RWPE2 (cell line): ENCODE data around the gene CPNE6.

Source experiments
- ATAC-seq: fragments of 200-7000 bp; cut with Tn5 transposase; 3 replicates; pipeline ENCODE4 v1.9.1; 2021; ENCODE audit warnings: low read depth
- DNase-seq: peaks from one replicate; pipeline ENCODE4 v3.0.0-alpha.2; 2020; ENCODE audit warnings: low spot score
- H3K27ac ChIP-seq: fragments of 450-650 bp; 2 replicates; pipeline ENCODE4 v1.5.1; 2017; ENCODE audit warnings: mild to moderate bottlenecking; ENCODE audit not compliant: poor library complexity, severe bottlenecking
- H3K27me3 ChIP-seq: fragments of 250-450 bp; sonication (Bioruptor Pico); 2 replicates; pipeline ENCODE4 v1.5.1; 2021; ENCODE audit warnings: mild to moderate bottlenecking, moderate library complexity; ENCODE audit not compliant: insufficient read depth, poor library complexity, severe bottlenecking
- H3K36me3 ChIP-seq: fragments of 250-450 bp; sonication (Bioruptor Pico); 2 replicates; pipeline ENCODE4 v1.5.1; 2020; ENCODE audit warnings: low read depth, mild to moderate bottlenecking, moderate library complexity
- H3K4me1 ChIP-seq: fragments of 250-450 bp; sonication (Bioruptor Pico); 2 replicates; pipeline ENCODE4 v1.5.1; 2021; ENCODE audit warnings: mild to moderate bottlenecking, moderate library complexity; ENCODE audit not compliant: insufficient read depth, poor library complexity, severe bottlenecking
- H3K4me3 ChIP-seq: fragments of 250-450 bp; sonication (Bioruptor Pico); 2 replicates; pipeline ENCODE4 v1.5.1; 2021; ENCODE audit warnings: mild to moderate bottlenecking, moderate library complexity; ENCODE audit not compliant: severe bottlenecking
- H3K9me3 ChIP-seq: fragments of 250-450 bp; sonication (Bioruptor Pico); 2 replicates; pipeline ENCODE4 v1.5.1; 2021; ENCODE audit warnings: mild to moderate bottlenecking, moderate library complexity; ENCODE audit not compliant: severe bottlenecking
- CTCF ChIP-seq: fragments of 450-650 bp; IDR thresholded peaks from one replicate; pipeline ENCODE4 v1.5.1; 2017; ENCODE audit warnings: mild to moderate bottlenecking, moderate library complexity; ENCODE audit not compliant: poor library complexity, severe bottlenecking

The CPNE6 gene

GRCh38 chr14:24052656-24053547, 18.5 kb upstream of the CPNE6 start:
- H3K4me1 ChIP-seq = no peaks in the 10 kb centered on the region
- no peak for TF ChIP-seq CTCF
- no peaks in the 10 kb centered on the region for H3K9me3 ChIP-seq
- peaks cover 3% of the 10 kb centered on the region for H3K27me3 ChIP-seq
- DNase-seq (peak; percentile 63), ATAC-seq (no peak)
- no peaks in the 10 kb centered on the region for H3K36me3 ChIP-seq
- H3K4me3 ChIP-seq = peak overlapping the region; percentile 35
- no peak overlapping the region for H3K27ac ChIP-seq

GRCh38 chr14:24053548-24054323, 17.6 kb upstream of the CPNE6 start:
- no peak for TF ChIP-seq CTCF
- ATAC-seq (no peak), DNase-seq (peak; percentile 55)
- peaks cover 3% of the 10 kb centered on the region for H3K27me3 ChIP-seq
- H3K36me3 ChIP-seq = no peaks in the 10 kb centered on the region
- no peaks in the 10 kb centered on the region for H3K4me1 ChIP-seq
- no peak overlapping the region for H3K27ac ChIP-seq
- no peak overlapping the region for H3K4me3 ChIP-seq
- no peaks in the 10 kb centered on the region for H3K9me3 ChIP-seq

GRCh38 chr14:24054324-24054641, 17.1 kb upstream of the CPNE6 start:
- ATAC-seq = no peak

GRCh38 chr14:24054646-24055045, 16.7 kb upstream of the CPNE6 start:
- DNase-seq = no peak
- H3K27me3 ChIP-seq = peaks cover 3% of the 10 kb centered on the region

More at GRCh38 chr14:24054324-24054641, 17.1 kb upstream of the CPNE6 start:
- Histone ChIP-seq H3K4me3 (no peak overlapping the region), H3K9me3 (no peaks in the 10 kb centered on the region), H3K4me1 (no peaks in the 10 kb centered on the region), H3K36me3 (no peaks in the 10 kb centered on the region), H3K27ac (no peak overlapping the region), H3K27me3 (peaks cover 3% of the 10 kb centered on the region)
- DNase-seq = peak; percentile 58
- no peak for TF ChIP-seq CTCF

More at GRCh38 chr14:24054646-24055045, 16.7 kb upstream of the CPNE6 start:
- no peak for TF ChIP-seq CTCF
- Histone ChIP-seq H3K4me1 (no peaks in the 10 kb centered on the region), H3K4me3 (no peak overlapping the region), H3K36me3 (no peaks in the 10 kb centered on the region), H3K27ac (no peak overlapping the region), H3K9me3 (no peaks in the 10 kb centered on the region)
- no peak for ATAC-seq
